ENCODE data around the gene PDAP1. TPM values are rescaled to one million over a fixed set of nuclear protein-coding genes. Genes with fewer than 3 reads are reported as not detected.

The PDAP1 gene
- total and polyA plus RNA-seq, 10 of the 15 experiments (the other 5 are each of a cell fraction or from before 2014, with no cell fraction given), result 6.6 to 200 (median 87.7) TPM

DNA sequence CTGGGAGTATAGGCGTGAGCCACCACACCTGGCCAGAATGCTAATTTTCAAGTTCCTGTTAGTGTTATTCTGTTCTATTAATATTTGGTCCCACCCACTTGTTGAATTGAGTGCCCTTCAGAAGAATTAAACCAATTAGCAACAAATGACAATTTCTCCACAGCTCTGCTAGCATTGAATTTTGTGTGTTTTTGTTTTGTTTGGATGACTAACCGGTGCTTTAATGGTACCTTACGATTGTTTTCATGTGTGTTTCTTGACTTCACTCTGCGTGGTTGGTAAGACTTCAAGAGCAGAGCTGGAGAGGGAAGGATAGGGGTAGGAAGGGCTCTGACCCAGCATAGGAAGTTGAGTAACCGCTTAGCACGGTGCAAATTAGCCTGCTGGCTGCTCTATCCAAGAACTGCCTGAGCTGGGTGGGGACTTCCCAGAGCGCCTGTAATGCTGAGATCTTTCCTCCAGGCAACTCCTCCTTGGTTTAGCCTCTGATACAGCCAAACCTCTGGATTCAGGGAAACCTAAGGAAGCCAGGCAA lies 29.3 kb downstream of the PDAP1 start (continued):
- no peak for TF ChIP-seq PRDM15 (CRISPR knock-in tag; IDR thresholded peaks at IDR 0.05)
- TF ChIP-seq ZBED1 (IDR thresholded peaks at IDR 0.05; ENCODE audit: borderline replicate concordance), result no peak
- TF ChIP-seq RFX5 (IDR thresholded peaks at IDR 0.05; ENCODE audit: low read depth, low read length), result peak; percentile 68; the same call in 1 of the 2 replicates
- no peak for TF ChIP-seq CBFB (IDR thresholded peaks at IDR 0.05; ENCODE audit: low read depth)
- TF ChIP-seq NR2C1 (IDR thresholded peaks at IDR 0.05), result no peak
- no peak for TF ChIP-seq SMC3 (IDR thresholded peaks at IDR 0.05; ENCODE audit: borderline replicate concordance, low read length)
- TF ChIP-seq TCF12 (IDR thresholded peaks at IDR 0.05; ENCODE audit: low read depth, low read length), result no peak
- no peak for TF ChIP-seq TCF7 (IDR thresholded peaks at IDR 0.05; ENCODE audit: borderline replicate concordance)
- TF ChIP-seq, protein P1, sequence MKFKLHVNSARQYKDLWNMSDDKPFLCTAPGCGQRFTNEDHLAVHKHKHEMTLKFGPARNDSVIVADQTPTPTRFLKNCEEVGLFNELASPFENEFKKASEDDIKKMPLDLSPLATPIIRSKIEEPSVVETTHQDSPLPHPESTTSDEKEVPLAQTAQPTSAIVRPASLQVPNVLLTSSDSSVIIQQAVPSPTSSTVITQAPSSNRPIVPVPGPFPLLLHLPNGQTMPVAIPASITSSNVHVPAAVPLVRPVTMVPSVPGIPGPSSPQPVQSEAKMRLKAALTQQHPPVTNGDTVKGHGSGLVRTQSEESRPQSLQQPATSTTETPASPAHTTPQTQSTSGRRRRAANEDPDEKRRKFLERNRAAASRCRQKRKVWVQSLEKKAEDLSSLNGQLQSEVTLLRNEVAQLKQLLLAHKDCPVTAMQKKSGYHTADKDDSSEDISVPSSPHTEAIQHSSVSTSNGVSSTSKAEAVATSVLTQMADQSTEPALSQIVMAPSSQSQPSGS (IDR thresholded peaks at IDR 0.05; ENCODE audit: low read length), result no peak
- TF ChIP-seq USF2 (IDR thresholded peaks at IDR 0.05; ENCODE audit: borderline replicate concordance, low read depth, low read length), result no peak
- no peak for TF ChIP-seq MYB (IDR thresholded peaks at IDR 0.05; ENCODE audit: borderline replicate concordance, low read depth, low read length)
- no peak for TF ChIP-seq CHD4 (IDR thresholded peaks at IDR 0.05)
- 0 out of 2 replicates have a peak, but pooled peaks have one; percentile 31 for TF ChIP-seq NR2F1 (conservative IDR thresholded peaks at IDR 0.05)
- TF ChIP-seq IKZF1 (conservative IDR thresholded peaks at IDR 0.05), result peak; percentile 63
- TF ChIP-seq HSF1 (IDR thresholded peaks at IDR 0.05; ENCODE audit: low read depth, low read length), result no peak
- no peak for TF ChIP-seq E2F8 (IDR thresholded peaks at IDR 0.05; ENCODE audit: low read depth, partially characterized antibody)
- no peak for TF ChIP-seq ASH2L (IDR thresholded peaks at IDR 0.05; ENCODE audit: borderline replicate concordance, low read depth)
- no peak for TF ChIP-seq SIX5 (IDR thresholded peaks at IDR 0.05; ENCODE audit: low read depth, low read length, severe bottlenecking)
- no peak for TF ChIP-seq GATAD2B (conservative IDR thresholded peaks at IDR 0.05; ENCODE audit: low read depth)
- no peak for TF ChIP-seq TCF3 (IDR thresholded peaks at IDR 0.05; ENCODE audit: borderline replicate concordance, insufficient read depth, low read depth, low read length)
- TF ChIP-seq POU2F2 (IDR thresholded peaks at IDR 0.05; ENCODE audit: borderline replicate concordance, low read depth, low read length), result no peak; the same call in 2 of the 3 replicates
- peak; percentile 47; the same call in 1 of the 2 replicates for TF ChIP-seq POLR2AphosphoS5 (IDR thresholded peaks at IDR 0.05; ENCODE audit: low read length)
